ENCODE results near the gene ARHGAP32.

Gene ARHGAP32

DNA sequence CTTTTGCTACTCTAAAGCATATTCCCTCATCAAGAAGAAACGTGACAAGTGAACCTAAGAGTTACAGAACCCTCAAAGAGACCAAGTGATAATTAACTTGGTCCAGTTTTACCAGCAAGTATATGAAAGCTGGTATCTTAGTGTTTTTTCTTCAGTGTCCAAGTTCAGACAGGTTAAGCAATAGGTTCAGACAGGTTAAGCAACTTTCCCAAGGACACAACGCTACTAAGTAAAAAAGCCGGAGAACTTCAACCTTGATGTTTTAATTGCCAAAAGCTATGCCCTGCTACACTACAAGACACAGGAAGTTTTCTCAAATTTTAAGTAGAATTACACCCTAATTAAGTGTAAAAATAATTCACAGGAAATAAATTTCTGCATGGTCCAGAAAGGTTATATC lies 30.0 kb upstream of the ARHGAP32 start:
- Histone ChIP-seq H3K27ac (no peak overlapping the region), H3K36me3 (no peaks in the 10 kb centered on the region), H3K4me3 (ENCODE audit: low read depth, low read length) (no peak overlapping the region), H3K9me3 (ENCODE audit: severe bottlenecking) (peaks cover 4% of the 10 kb centered on the region), H3K27me3 (ENCODE audit: insufficient read depth, low read depth, severe bottlenecking) (no peaks in the 10 kb centered on the region)
- DNase-seq, result no peak
- TF ChIP-seq, protein P1, sequence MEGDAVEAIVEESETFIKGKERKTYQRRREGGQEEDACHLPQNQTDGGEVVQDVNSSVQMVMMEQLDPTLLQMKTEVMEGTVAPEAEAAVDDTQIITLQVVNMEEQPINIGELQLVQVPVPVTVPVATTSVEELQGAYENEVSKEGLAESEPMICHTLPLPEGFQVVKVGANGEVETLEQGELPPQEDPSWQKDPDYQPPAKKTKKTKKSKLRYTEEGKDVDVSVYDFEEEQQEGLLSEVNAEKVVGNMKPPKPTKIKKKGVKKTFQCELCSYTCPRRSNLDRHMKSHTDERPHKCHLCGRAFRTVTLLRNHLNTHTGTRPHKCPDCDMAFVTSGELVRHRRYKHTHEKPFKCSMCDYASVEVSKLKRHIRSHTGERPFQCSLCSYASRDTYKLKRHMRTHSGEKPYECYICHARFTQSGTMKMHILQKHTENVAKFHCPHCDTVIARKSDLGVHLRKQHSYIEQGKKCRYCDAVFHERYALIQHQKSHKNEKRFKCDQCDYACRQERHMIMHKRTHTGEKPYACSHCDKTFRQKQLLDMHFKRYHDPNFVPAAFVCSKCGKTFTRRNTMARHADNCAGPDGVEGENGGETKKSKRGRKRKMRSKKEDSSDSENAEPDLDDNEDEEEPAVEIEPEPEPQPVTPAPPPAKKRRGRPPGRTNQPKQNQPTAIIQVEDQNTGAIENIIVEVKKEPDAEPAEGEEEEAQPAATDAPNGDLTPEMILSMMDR (IDR thresholded peaks at IDR 0.05; ENCODE audit: low read depth, low read length), result no peak

DNA sequence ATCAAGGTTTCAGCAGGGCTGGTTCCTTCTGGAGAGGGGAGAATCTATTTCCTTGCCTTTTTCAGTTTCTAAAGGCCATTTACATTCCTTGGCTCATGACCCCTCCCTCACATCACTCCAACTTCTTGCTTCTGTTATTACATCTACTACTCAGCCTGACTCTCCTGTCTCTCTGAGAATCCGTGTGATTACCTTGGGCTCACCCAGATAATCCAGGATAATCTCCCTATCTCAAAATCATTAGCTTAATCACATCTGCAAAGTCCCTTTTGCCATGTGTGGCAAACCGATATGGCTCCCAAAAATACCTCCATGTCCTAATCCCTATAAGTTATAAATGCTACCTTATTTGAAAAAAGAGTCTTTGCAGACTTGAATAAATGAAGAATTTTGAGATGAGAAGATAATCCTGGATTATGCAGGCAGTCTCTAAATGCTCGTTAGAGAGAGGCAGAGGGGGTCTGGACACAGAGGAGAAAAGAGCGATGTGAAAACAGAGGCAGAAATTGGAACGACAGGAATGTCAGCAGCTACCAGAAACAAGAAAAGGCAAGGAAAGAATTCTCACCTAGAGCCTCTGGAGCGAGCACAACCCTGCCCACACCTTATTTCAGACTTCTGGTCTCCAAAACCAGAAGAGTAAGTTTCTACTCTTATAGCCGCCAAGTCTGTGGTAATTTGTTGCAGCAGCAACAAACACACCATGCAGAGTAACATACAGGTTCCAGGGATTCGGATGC lies 23.6 kb upstream of the ARHGAP32 start:
- H3K27me3 ChIP-seq (ENCODE audit: insufficient read depth, low read depth, severe bottlenecking), result no peaks in the 10 kb centered on the region
- no peaks in the 10 kb centered on the region for H3K9me3 ChIP-seq (ENCODE audit: severe bottlenecking)
- H3K27ac ChIP-seq, result no peak overlapping the region
- no peaks in the 10 kb centered on the region for H3K36me3 ChIP-seq
- TF ChIP-seq, protein P1 (IDR thresholded peaks at IDR 0.05; ENCODE audit: low read depth, low read length), result no peak
- DNase-seq, result peak; percentile 45
- H3K4me3 ChIP-seq (ENCODE audit: low read depth, low read length), result no peak overlapping the region

DNA sequence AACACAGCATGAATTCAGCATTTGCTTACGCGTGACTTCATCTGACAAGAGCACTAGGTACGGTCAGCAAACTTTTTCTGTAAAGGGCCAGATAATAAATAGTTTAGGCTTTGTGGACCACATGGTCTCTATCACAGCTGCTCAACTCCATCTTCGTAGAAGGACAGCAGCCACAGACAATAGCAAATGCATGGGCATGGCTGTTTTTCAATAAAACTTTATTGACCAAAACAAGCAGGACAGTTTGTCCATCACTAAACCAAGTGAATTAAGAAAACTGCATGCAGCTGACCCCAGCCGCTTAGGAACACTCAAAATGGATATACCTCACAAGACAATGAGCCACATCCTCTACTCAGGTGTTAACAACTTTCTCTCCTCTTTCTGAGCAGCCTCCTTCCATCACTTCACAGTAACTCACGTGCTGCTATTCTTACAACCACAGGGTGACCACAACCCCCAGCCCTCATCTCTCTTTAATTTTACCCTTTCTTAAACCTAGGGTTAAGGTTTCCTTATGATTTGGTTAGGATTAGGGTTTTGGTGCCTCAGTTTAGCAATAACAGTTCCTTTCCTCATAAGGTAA lies 22.7 kb upstream of the ARHGAP32 start:
- Histone ChIP-seq H3K36me3 (no peaks in the 10 kb centered on the region), H3K4me3 (ENCODE audit: low read depth, low read length) (no peak overlapping the region), H3K27me3 (ENCODE audit: insufficient read depth, low read depth, severe bottlenecking) (no peaks in the 10 kb centered on the region), H3K9me3 (ENCODE audit: severe bottlenecking) (no peaks in the 10 kb centered on the region), H3K27ac (no peak overlapping the region)
- DNase-seq, result no peak
- TF ChIP-seq, protein P1 (IDR thresholded peaks at IDR 0.05; ENCODE audit: low read depth, low read length), result no peak

DNA sequence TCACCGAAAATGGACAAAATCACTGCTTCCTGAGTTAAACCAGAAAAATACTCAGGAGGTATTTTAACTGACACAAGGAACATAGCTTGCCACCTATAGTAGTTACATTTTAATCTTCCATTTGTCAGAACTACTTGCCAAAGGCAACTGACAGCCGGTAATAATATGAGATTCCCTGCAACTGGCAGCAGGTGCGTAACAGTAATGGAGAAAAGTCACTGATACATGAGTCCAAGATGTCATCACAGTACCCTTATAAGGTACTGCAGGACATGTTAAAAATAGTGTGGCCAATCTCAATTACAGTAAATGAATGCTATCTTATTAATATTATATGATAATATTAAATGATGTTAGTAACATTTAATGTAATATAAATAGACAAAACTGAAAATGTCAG lies 21.1 kb upstream of the ARHGAP32 start:
- DNase-seq, result no peak
- Histone ChIP-seq H3K27me3 (ENCODE audit: insufficient read depth, low read depth, severe bottlenecking) (no peaks in the 10 kb centered on the region), H3K36me3 (no peaks in the 10 kb centered on the region), H3K27ac (no peak overlapping the region), H3K4me3 (ENCODE audit: low read depth, low read length) (no peak overlapping the region), H3K9me3 (ENCODE audit: severe bottlenecking) (no peaks in the 10 kb centered on the region)
- TF ChIP-seq, protein P1 (IDR thresholded peaks at IDR 0.05; ENCODE audit: low read depth, low read length), result no peak

DNA sequence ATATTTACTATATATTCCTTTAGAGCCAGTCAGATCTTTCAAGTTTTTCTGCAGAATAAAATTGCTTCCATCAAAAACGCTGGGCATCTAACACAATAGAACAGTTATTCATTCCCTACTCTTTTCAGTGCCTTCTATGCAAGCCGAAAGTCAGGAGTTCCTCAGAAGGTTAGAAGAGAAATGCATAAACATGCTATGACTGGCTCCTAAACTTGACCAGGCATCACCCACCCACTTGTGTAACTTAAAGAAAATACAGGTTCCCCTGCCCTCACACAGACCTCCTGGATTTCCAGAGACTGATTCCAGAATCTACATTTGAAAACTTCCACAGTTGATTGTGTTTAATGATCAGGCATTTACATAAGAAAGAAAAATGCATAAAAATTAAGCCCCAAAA lies 19.3 kb upstream of the ARHGAP32 start:
- Histone ChIP-seq H3K27me3 (ENCODE audit: insufficient read depth, low read depth, severe bottlenecking) (no peaks in the 10 kb centered on the region), H3K36me3 (no peaks in the 10 kb centered on the region), H3K27ac (no peak overlapping the region), H3K4me3 (ENCODE audit: low read depth, low read length) (no peak overlapping the region), H3K9me3 (ENCODE audit: severe bottlenecking) (no peaks in the 10 kb centered on the region)
- TF ChIP-seq, protein P1 (IDR thresholded peaks at IDR 0.05; ENCODE audit: low read depth, low read length), result no peak
- DNase-seq, result no peak

DNA sequence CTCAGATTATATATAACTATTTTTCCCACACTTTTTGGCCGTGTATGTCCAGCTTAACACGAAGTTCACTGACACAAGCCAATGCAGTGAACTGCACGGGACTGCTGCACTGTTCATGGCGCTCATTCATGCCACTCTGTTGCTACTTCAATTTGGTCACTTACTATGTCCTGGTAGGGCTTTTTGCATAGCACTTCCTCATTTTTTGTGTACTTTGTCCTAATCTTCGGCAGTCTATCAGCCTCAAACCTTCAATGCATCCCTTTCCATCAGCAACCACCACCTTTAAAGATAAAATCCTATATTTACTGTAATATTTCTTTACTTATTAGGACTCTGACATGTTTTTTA lies 18.7 kb upstream of the ARHGAP32 start:
- Histone ChIP-seq H3K4me3 (ENCODE audit: low read depth, low read length) (no peak overlapping the region), H3K9me3 (ENCODE audit: severe bottlenecking) (no peaks in the 10 kb centered on the region), H3K27ac (no peak overlapping the region), H3K36me3 (no peaks in the 10 kb centered on the region), H3K27me3 (ENCODE audit: insufficient read depth, low read depth, severe bottlenecking) (no peaks in the 10 kb centered on the region)
- TF ChIP-seq, protein P1 (IDR thresholded peaks at IDR 0.05; ENCODE audit: low read depth, low read length), result no peak
- DNase-seq, result no peak

Data from WERI-Rb-1 (cell line).